Trophoblast cell (in vitro differentiated cells and primary cell): ENCODE data around the gene FFAR3.

ENCODE experiments used
- DNase-seq, 2 donors: peaks; one replicate each; pipeline ENCODE4 v3.0.0-alpha.2; 2016
- H2AFZ ChIP-seq: 2 replicates; pipeline ENCODE4 v1.6.1; 2013; ENCODE audit warnings: low read length, moderate library complexity, mild to moderate bottlenecking; ENCODE audit not compliant: insufficient read depth, poor library complexity
- H2AK5ac ChIP-seq: 2 replicates; pipeline ENCODE4 v1.6.1; 2013; ENCODE audit warnings: mild to moderate bottlenecking, low read length
- H2BK120ac ChIP-seq: 2 replicates; pipeline ENCODE4 v1.6.1; 2013; ENCODE audit warnings: low read length, mild to moderate bottlenecking, moderate library complexity; ENCODE audit not compliant: insufficient read depth, poor library complexity
- H2BK12ac ChIP-seq: 2 replicates; pipeline ENCODE4 v1.6.1; 2013; ENCODE audit warnings: mild to moderate bottlenecking, low read length, moderate library complexity
- H2BK5ac ChIP-seq: 2 replicates; pipeline ENCODE4 v1.6.1; 2013; ENCODE audit warnings: low read length, low read depth, moderate library complexity, mild to moderate bottlenecking; ENCODE audit not compliant: poor library complexity
- H3K14ac ChIP-seq: 2 replicates; pipeline ENCODE4 v1.6.1; 2013; ENCODE audit warnings: mild to moderate bottlenecking, low read length
- H3K18ac ChIP-seq: 2 replicates; pipeline ENCODE4 v1.6.1; 2013; ENCODE audit warnings: mild to moderate bottlenecking, low read length
- H3K23ac ChIP-seq: 2 replicates; pipeline ENCODE4 v1.6.1; 2013; ENCODE audit warnings: low read length
- H3K27ac ChIP-seq: 2 replicates; pipeline ENCODE4 v1.5.1; 2013; ENCODE audit warnings: low read depth, mild to moderate bottlenecking, inconsistent platforms, low read length, moderate library complexity
- H3K27me3 ChIP-seq: 2 replicates; pipeline ENCODE4 v1.6.1; 2013; ENCODE audit warnings: inconsistent platforms, mild to moderate bottlenecking, low read length, moderate library complexity; ENCODE audit not compliant: insufficient read depth
- H3K36me3 ChIP-seq, 2 experiments: 1 replicate in 1 of 2; 2 replicates in 1 of 2; pipeline ENCODE4 v1.6.1; 2013; ENCODE audit warnings: low read length in 2 of 2, mild to moderate bottlenecking in 2 of 2, moderate library complexity in 1 of 2; ENCODE audit not compliant: insufficient read depth in 2 of 2, control insufficient read depth in 1 of 2
- H3K4ac ChIP-seq: 2 replicates; pipeline ENCODE4 v1.6.1; 2013; ENCODE audit warnings: low read depth, mild to moderate bottlenecking, low read length, moderate library complexity
- H3K4me1 ChIP-seq, 2 experiments: 1 replicate in 1 of 2; 2 replicates in 1 of 2; pipeline ENCODE4 v1.6.1; 2013; ENCODE audit warnings: low read length in 2 of 2, mild to moderate bottlenecking in 2 of 2, moderate library complexity in 1 of 2; ENCODE audit not compliant: insufficient read depth in 2 of 2, control insufficient read depth in 1 of 2
- H3K4me2 ChIP-seq: 2 replicates; pipeline ENCODE4 v1.6.1; 2013; ENCODE audit warnings: inconsistent platforms, mild to moderate bottlenecking, low read length, moderate library complexity
- H3K4me3 ChIP-seq: 2 replicates; pipeline ENCODE4 v1.5.1; 2013; ENCODE audit warnings: mild to moderate bottlenecking, low read depth, low read length, inconsistent platforms
- H3K79me1 ChIP-seq: one replicate; pipeline ENCODE4 v1.6.1; 2013; ENCODE audit warnings: low read length
- H3K79me2 ChIP-seq: 2 replicates; pipeline ENCODE4 v1.6.1; 2013; ENCODE audit warnings: low read length, mild to moderate bottlenecking; ENCODE audit not compliant: control insufficient read depth, insufficient read depth, poor library complexity
- H3K9ac ChIP-seq: 2 replicates; pipeline ENCODE4 v1.6.1; 2013; ENCODE audit warnings: mild to moderate bottlenecking, low read length
- H3K9me3 ChIP-seq: 2 replicates; pipeline ENCODE4 v1.6.1; 2013; ENCODE audit warnings: low read depth, mild to moderate bottlenecking, control low read depth, inconsistent platforms, low read length; ENCODE audit not compliant: insufficient read depth
- H4K12ac ChIP-seq: 2 replicates; pipeline ENCODE4 v1.6.1; 2013; ENCODE audit warnings: low read depth, mild to moderate bottlenecking, low read length, moderate library complexity
- H4K8ac ChIP-seq: 2 replicates; pipeline ENCODE4 v1.6.1; 2013; ENCODE audit warnings: low read depth, mild to moderate bottlenecking, low read length, moderate library complexity
- H4K91ac ChIP-seq: one replicate; pipeline ENCODE4 v1.6.1; 2013; ENCODE audit warnings: low read depth, mild to moderate bottlenecking, low read length, moderate library complexity
- WGBS: extraction: QIAGEN DNeasy Blood & Tissue Kit; methylation state at CpG from one replicate; pipeline ENCODE4 v1.1.7; 2013; ENCODE audit warnings: missing lambda C conversion rate; ENCODE audit not compliant: insufficient read length, insufficient coverage; ENCODE audit errors: extremely low coverage; 5-methylcytosine and 5-hydroxymethylcytosine counted together

FFAR3 gene

DNA sequence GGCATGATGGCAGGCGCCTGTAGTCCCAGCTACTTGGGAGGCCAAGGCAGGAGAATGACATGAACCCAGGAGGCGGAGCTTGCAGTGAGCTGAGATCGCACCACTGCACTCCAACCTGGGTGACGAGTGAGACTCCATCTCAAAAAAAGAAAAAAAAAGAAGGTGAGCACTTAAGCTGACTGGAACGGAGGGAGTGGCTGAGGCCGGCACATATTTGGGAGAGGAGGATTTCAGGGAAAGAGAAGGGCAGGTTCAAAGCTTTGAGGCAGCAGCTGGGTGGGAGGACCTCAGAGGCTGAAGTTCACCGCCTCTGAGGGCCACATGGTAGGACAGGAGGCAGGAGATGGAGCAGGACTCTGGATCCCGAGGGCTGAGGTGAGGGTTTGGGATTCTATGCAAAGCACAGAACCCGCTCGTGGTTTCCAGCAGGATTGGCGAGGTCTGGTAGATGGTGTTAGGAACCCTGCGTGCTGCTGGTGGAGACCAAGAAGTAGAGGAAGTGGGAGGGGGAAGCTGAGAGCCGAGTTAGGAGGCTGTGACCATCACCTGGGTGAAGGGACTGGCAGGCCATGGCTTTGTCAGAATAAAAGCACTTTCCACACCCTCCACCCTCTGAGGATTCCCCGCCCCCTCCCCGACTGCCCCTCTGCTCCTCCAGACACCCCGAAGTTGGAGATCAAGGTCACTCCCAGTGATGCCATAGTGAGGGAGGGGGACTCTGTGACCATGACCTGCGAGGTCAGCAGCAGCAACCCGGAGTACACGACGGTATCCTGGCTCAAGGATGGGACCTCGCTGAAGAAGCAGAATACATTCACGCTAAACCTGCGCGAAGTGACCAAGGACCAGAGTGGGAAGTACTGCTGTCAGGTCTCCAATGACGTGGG lies 20.9 kb upstream of the FFAR3 start:
- Histone ChIP-seq H2BK5ac (no peak overlapping the region), H2BK120ac (no peak overlapping the region), H3K79me1 (no peaks in the 10 kb centered on the region), H3K4me2 (no peak overlapping the region), H2AFZ (no peak overlapping the region), H4K12ac (no peak overlapping the region), H3K4ac (no peak overlapping the region), H4K91ac (no peak overlapping the region), H3K27me3 (no peaks in the 10 kb centered on the region), H2BK12ac (no peak overlapping the region), H3K9me3 (peaks cover 6% of the 10 kb centered on the region), H3K27ac (no peak overlapping the region), H3K14ac (no peak overlapping the region), H3K36me3 (no peaks in the 10 kb centered on the region), H3K23ac (no peak overlapping the region), H3K4me1 (no peaks in the 10 kb centered on the region), H3K18ac (no peak overlapping the region), H2AK5ac (no peak overlapping the region), H4K8ac (no peak overlapping the region), H3K4me3 (no peak overlapping the region), H3K9ac (no peak overlapping the region), H3K79me2 (no peaks in the 10 kb centered on the region)
- WGBS: no CpG with 5 or more reads among the region's 25 CpGs
- no peak for DNase-seq

GRCh38 chr19:35337984-35338296 lies 20.3 kb upstream of the FFAR3 start:
- Histone ChIP-seq H3K9ac (no peak overlapping the region), H3K4me3 (no peak overlapping the region), H3K27ac (no peak overlapping the region), H4K8ac (no peak overlapping the region), H3K79me2 (no peaks in the 10 kb centered on the region), H3K18ac (no peak overlapping the region), H3K4ac (no peak overlapping the region), H3K23ac (no peak overlapping the region), H3K27me3 (no peaks in the 10 kb centered on the region), H3K4me2 (no peak overlapping the region), H3K9me3 (peaks cover 6% of the 10 kb centered on the region), H4K91ac (no peak overlapping the region), H2BK120ac (no peak overlapping the region), H3K79me1 (no peaks in the 10 kb centered on the region), H4K12ac (no peak overlapping the region), H2AK5ac (no peak overlapping the region), H2BK5ac (no peak overlapping the region), H3K4me1 (no peaks in the 10 kb centered on the region), H2BK12ac (no peak overlapping the region), H2AFZ (no peak overlapping the region), H3K36me3 (no peaks in the 10 kb centered on the region), H3K14ac (no peak overlapping the region)
- DNase-seq: no peak
- no CpG with 5 or more reads among the region's 13 CpGs for WGBS

DNA sequence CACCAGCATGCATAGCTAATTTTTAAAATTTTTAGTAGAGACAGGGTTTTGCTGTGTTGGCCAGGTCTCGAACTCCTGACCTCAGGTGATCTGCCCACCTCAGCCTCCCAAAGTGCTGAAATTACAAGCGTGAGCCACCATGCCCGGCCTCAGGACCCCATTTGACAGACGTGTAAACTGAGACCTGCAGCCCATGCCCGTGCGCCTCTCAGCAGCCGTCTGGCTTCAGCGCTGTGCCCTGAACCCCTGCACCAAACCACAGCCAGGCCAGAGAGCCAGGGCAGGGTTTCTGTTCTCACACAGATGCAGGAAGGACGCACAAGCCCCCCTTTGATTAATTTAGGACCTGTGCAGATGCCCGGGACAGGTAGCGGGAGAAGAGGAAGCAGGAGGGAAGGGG lies 17.8 kb upstream of the FFAR3 start:
- Histone ChIP-seq H3K23ac (no peak overlapping the region), H2AK5ac (no peak overlapping the region), H2BK120ac (no peak overlapping the region), H3K18ac (no peak overlapping the region), H3K4me1 (no peaks in the 10 kb centered on the region), H4K12ac (no peak overlapping the region), H2AFZ (no peak overlapping the region), H4K8ac (no peak overlapping the region), H4K91ac (no peak overlapping the region), H3K14ac (no peak overlapping the region), H3K4me3 (no peak overlapping the region), H3K36me3 (no peaks in the 10 kb centered on the region), H3K79me2 (no peaks in the 10 kb centered on the region), H3K27me3 (no peaks in the 10 kb centered on the region), H2BK12ac (no peak overlapping the region), H3K9me3 (peaks cover 4% of the 10 kb centered on the region), H3K79me1 (no peaks in the 10 kb centered on the region), H3K4me2 (no peak overlapping the region), H2BK5ac (no peak overlapping the region), H3K4ac (no peak overlapping the region), H3K9ac (no peak overlapping the region), H3K27ac (no peak overlapping the region)
- DNase-seq: no peak
- no CpG with 5 or more reads among the region's 11 CpGs for WGBS

- H3K27ac ChIP-seq: no peak overlapping the region
- no peak overlapping the region for H3K4me3 ChIP-seq
- no peak overlapping the region for H2BK5ac ChIP-seq
- no peak overlapping the region for H4K12ac ChIP-seq
- H3K4me2 ChIP-seq: no peak overlapping the region
- H2BK12ac ChIP-seq: no peak overlapping the region
- no peak overlapping the region for H2AFZ ChIP-seq
- peaks cover 4% of the 10 kb centered on the region for H3K9me3 ChIP-seq
- H3K27me3 ChIP-seq: no peaks in the 10 kb centered on the region
- DNase-seq: no peak
- no peak overlapping the region for H4K91ac ChIP-seq
- no peak overlapping the region for H3K14ac ChIP-seq
- no peak overlapping the region for H3K4ac ChIP-seq
- H3K79me2 ChIP-seq: no peaks in the 10 kb centered on the region
- no peaks in the 10 kb centered on the region for H3K36me3 ChIP-seq
- H3K23ac ChIP-seq: no peak overlapping the region
- no peak overlapping the region for H3K9ac ChIP-seq
- no CpG with 5 or more reads among the region's 16 CpGs for WGBS
- no peak overlapping the region for H4K8ac ChIP-seq
- H3K4me1 ChIP-seq: no peaks in the 10 kb centered on the region
- no peaks in the 10 kb centered on the region for H3K79me1 ChIP-seq
- H2AK5ac ChIP-seq: no peak overlapping the region
- H2BK120ac ChIP-seq: no peak overlapping the region
- no peak overlapping the region for H3K18ac ChIP-seq
These were observed 17.3 kb upstream of the FFAR3 start for GRCh38 chr19:35341006-35341405.
